ENCODE results near the gene ABCA10.
"Not testable (repeated sequence)": the region's sequence is repeated elsewhere in the genome, so short reads cannot be mapped to it uniquely, and the experiment has no call there.

- not testable (repeated sequence) for TF ChIP-seq SRSF1 (optimal IDR thresholded peaks at IDR 0.05; ENCODE audit: low read depth, low read length); ZBTB33 (CRISPR knock-in tag; IDR thresholded peaks at IDR 0.05); ATF4 (CRISPR knock-in tag; IDR thresholded peaks at IDR 0.05); ZFAT (CRISPR knock-in tag; conservative IDR thresholded peaks at IDR 0.05); ZNF24 (IDR thresholded peaks at IDR 0.05); POLR2A (IDR thresholded peaks at IDR 0.05; ENCODE audit: insufficient read depth in 1 of 2, low read depth in 2 of 2, low read length in 2 of 2); CEBPZ (IDR thresholded peaks at IDR 0.05; ENCODE audit: low read length); TAF1 (CRISPR knock-in tag; IDR thresholded peaks at IDR 0.05); ZFP62 (CRISPR knock-in tag; IDR thresholded peaks at IDR 0.05); NFE2L1 (CRISPR knock-in tag; IDR thresholded peaks at IDR 0.05; ENCODE audit: borderline replicate concordance); PATZ1 (CRISPR knock-in tag; IDR thresholded peaks at IDR 0.05)
Measured at GRCh38 chr17:69196105-69196653, 32.4 kb downstream of the ABCA10 start.
